Neural cell (in vitro differentiated cells): ENCODE data around the gene GORASP2.

Experiments
- EP300 ChIP-seq: fragments of 450-650 bp; conservative IDR thresholded peaks from 2 replicates; pipeline ENCODE4 v1.6.1; 2014; ENCODE audit warnings: antibody characterized with exemption, mild to moderate bottlenecking, moderate library complexity; ENCODE audit not compliant: poor library complexity, severe bottlenecking
- EZH2 ChIP-seq: fragments of 200-600, 300-800 bp; shearing (Covaris generic), sonication (generic); IDR thresholded peaks from 2 replicates; pipeline ENCODE4 v1.6.1; 2014; ENCODE audit warnings: antibody characterized with exemption, low read length, borderline replicate concordance, mild to moderate bottlenecking; ENCODE audit not compliant: insufficient read depth, poor library complexity, severe bottlenecking
- MXI1 ChIP-seq: fragments of 450-650 bp; conservative IDR thresholded peaks from 2 replicates; pipeline ENCODE4 v1.6.1; 2014; ENCODE audit warnings: antibody characterized with exemption, mild to moderate bottlenecking; ENCODE audit not compliant: poor library complexity, severe bottlenecking
- POLR2AphosphoS5 ChIP-seq: IDR thresholded peaks from 2 replicates; pipeline ENCODE4 v1.6.1; 2012
- TAF1 ChIP-seq: IDR thresholded peaks from 2 replicates; pipeline ENCODE4 v1.6.1; 2012; ENCODE audit warnings: low read depth
- TF ChIP-seq, protein P1 (sequence below): fragments of 450-650 bp; IDR thresholded peaks from 2 replicates; pipeline ENCODE4 v1.5.1; 2014; ENCODE audit warnings: antibody characterized with exemption, mild to moderate bottlenecking, moderate library complexity; ENCODE audit not compliant: poor library complexity, severe bottlenecking

DNA sequence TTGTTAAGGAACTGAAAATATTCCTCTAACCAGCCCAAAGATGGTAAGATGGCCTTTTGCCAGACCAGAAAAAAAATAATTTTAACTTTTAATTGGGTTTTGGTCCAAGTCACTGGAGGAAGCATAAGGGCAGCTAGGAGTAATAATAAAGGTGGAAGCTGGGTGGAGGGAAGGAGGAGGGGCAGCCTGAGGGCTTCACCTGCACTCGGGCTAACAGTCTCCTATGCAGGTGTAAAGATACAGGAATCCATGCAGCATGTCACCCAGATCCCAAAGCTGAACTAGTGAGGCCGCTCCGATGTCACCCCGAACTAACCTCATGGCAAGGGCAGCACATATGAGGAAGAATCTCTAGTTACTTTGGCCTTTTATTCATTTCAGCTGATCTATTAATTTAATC, 37.2 kb upstream of the GORASP2 start:
- TF ChIP-seq, protein P1, sequence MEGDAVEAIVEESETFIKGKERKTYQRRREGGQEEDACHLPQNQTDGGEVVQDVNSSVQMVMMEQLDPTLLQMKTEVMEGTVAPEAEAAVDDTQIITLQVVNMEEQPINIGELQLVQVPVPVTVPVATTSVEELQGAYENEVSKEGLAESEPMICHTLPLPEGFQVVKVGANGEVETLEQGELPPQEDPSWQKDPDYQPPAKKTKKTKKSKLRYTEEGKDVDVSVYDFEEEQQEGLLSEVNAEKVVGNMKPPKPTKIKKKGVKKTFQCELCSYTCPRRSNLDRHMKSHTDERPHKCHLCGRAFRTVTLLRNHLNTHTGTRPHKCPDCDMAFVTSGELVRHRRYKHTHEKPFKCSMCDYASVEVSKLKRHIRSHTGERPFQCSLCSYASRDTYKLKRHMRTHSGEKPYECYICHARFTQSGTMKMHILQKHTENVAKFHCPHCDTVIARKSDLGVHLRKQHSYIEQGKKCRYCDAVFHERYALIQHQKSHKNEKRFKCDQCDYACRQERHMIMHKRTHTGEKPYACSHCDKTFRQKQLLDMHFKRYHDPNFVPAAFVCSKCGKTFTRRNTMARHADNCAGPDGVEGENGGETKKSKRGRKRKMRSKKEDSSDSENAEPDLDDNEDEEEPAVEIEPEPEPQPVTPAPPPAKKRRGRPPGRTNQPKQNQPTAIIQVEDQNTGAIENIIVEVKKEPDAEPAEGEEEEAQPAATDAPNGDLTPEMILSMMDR = no peak
- TF ChIP-seq EP300 (no peak), POLR2AphosphoS5 (no peak), EZH2 (no peak), TAF1 (no peak), MXI1 (no peak)
